ENCODE results near the gene GAS1. TPM values are rescaled to one million over a fixed set of nuclear protein-coding genes. Genes with fewer than 3 reads are reported as not detected.

The GAS1 gene
- total and polyA plus RNA-seq, 4 donors, result 8.8 to 73.9 (median 22.7) TPM

DNA sequence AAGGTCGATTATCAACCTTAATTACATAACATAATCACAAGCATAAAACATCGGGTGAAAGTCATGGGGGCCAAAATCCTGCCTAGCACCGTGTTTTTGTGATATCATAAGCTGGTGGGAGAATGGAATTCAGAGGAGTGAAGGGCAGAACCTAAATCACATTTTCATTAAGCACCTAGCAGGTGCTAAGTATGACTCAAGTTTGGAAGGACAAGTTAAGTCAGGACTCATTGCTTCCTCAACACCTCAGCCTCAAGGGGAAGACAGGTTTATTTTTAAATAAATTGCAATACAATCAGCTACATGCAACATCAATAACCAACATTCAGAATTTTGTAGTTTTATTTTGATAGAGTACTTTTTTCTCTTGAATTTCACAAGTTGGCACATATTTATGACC lies 33.5 kb upstream of the GAS1 start:
- H3K27ac ChIP-seq (ENCODE audit: low read depth, low read length), result no peak overlapping the region
- no peak for DNase-seq (ENCODE audit: low read depth in 4 of 6, low spot score in 6 of 6)
- no peaks in the 10 kb centered on the region for H3K27me3 ChIP-seq (ENCODE audit: control insufficient read depth, insufficient read depth, low read length)
- no peak overlapping the region for H3K4me3 ChIP-seq (ENCODE audit: low read depth, low read length)
- WGBS (ENCODE audit: insufficient coverage), result no CpG with 5 or more reads among the region's 3 CpGs
- no peaks in the 10 kb centered on the region for H3K9me3 ChIP-seq (ENCODE audit: control insufficient read depth, insufficient read depth, low read length)
- no peaks in the 10 kb centered on the region for H3K36me3 ChIP-seq (ENCODE audit: control insufficient read depth, insufficient read depth, low read length)
- no peaks in the 10 kb centered on the region for H3K4me1 ChIP-seq (ENCODE audit: control insufficient read depth, insufficient read depth, low read length)

GRCh38 chr9:86979657-86980056 lies 32.4 kb upstream of the GAS1 start:
- Histone ChIP-seq H3K9me3 (ENCODE audit: control insufficient read depth, insufficient read depth, low read length) (no peaks in the 10 kb centered on the region), H3K4me3 (ENCODE audit: low read depth, low read length) (no peak overlapping the region), H3K4me1 (ENCODE audit: control insufficient read depth, insufficient read depth, low read length) (no peaks in the 10 kb centered on the region), H3K27ac (ENCODE audit: low read depth, low read length) (peak overlapping the region; percentile 6), H3K27me3 (ENCODE audit: control insufficient read depth, insufficient read depth, low read length) (no peaks in the 10 kb centered on the region), H3K36me3 (ENCODE audit: control insufficient read depth, insufficient read depth, low read length) (no peaks in the 10 kb centered on the region)
- no peak for DNase-seq (ENCODE audit: low read depth in 4 of 6, low spot score in 6 of 6)
- WGBS (ENCODE audit: insufficient coverage), result 100% methylated on average over 1 of the region's 1 CpG

- Histone ChIP-seq H3K4me1 (ENCODE audit: control insufficient read depth, insufficient read depth, low read length) (no peaks in the 10 kb centered on the region), H3K9me3 (ENCODE audit: control insufficient read depth, insufficient read depth, low read length) (no peaks in the 10 kb centered on the region), H3K4me3 (ENCODE audit: low read depth, low read length) (no peak overlapping the region), H3K36me3 (ENCODE audit: control insufficient read depth, insufficient read depth, low read length) (no peaks in the 10 kb centered on the region), H3K27ac (ENCODE audit: low read depth, low read length) (peak overlapping the region; percentile 6), H3K27me3 (ENCODE audit: control insufficient read depth, insufficient read depth, low read length) (no peaks in the 10 kb centered on the region)
- WGBS (ENCODE audit: insufficient coverage), result 91% methylated on average over 3 of the region's 6 CpGs
- DNase-seq (ENCODE audit: low read depth in 4 of 6, low spot score in 6 of 6), result peak in 1 of 6 donors; percentile 14
Observed at GRCh38 chr9:86978922-86979474, 31.7 kb upstream of the GAS1 start.

DNA sequence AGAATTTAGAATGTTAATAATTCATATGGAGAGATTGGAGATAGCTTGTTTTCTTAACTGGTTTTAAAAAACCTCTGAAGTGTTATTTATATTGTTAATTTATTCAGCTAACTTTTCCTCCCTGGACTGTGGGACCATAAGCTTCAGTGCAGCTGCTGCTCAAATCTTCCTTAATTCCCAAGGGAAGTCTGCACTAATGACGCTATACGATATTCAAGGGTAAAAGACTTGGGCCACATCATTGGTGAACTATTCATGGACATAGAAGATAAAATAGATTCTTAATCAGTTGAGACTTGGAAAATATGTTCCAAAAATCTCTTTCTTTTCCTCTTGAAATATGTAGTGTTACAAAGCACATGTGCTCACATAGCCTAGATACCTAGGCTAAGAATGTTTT lies 31.1 kb upstream of the GAS1 start:
- Histone ChIP-seq H3K4me3 (ENCODE audit: low read depth, low read length) (no peak overlapping the region), H3K36me3 (ENCODE audit: control insufficient read depth, insufficient read depth, low read length) (no peaks in the 10 kb centered on the region), H3K27me3 (ENCODE audit: control insufficient read depth, insufficient read depth, low read length) (no peaks in the 10 kb centered on the region), H3K4me1 (ENCODE audit: control insufficient read depth, insufficient read depth, low read length) (no peaks in the 10 kb centered on the region), H3K9me3 (ENCODE audit: control insufficient read depth, insufficient read depth, low read length) (no peaks in the 10 kb centered on the region), H3K27ac (ENCODE audit: low read depth, low read length) (no peak overlapping the region)
- DNase-seq (ENCODE audit: low read depth in 4 of 6, low spot score in 6 of 6), result no peak
- WGBS (ENCODE audit: insufficient coverage), result no CpG with 5 or more reads among the region's 2 CpGs

GRCh38 chr9:86977205-86977835 lies 30.0 kb upstream of the GAS1 start:
- H3K27ac ChIP-seq (ENCODE audit: low read depth, low read length), result no peak overlapping the region
- H3K9me3 ChIP-seq (ENCODE audit: control insufficient read depth, insufficient read depth, low read length), result no peaks in the 10 kb centered on the region
- WGBS (ENCODE audit: insufficient coverage), result 86% methylated on average over 1 of the region's 4 CpGs
- no peak for DNase-seq (ENCODE audit: low read depth in 4 of 6, low spot score in 6 of 6)
- H3K36me3 ChIP-seq (ENCODE audit: control insufficient read depth, insufficient read depth, low read length), result no peaks in the 10 kb centered on the region
- no peaks in the 10 kb centered on the region for H3K27me3 ChIP-seq (ENCODE audit: control insufficient read depth, insufficient read depth, low read length)
- H3K4me1 ChIP-seq (ENCODE audit: control insufficient read depth, insufficient read depth, low read length), result no peaks in the 10 kb centered on the region
- no peak overlapping the region for H3K4me3 ChIP-seq (ENCODE audit: low read depth, low read length)

GRCh38 chr9:86975606-86976005 lies 28.3 kb upstream of the GAS1 start:
- Histone ChIP-seq H3K4me3 (ENCODE audit: low read depth, low read length) (no peak overlapping the region), H3K27me3 (ENCODE audit: control insufficient read depth, insufficient read depth, low read length) (no peaks in the 10 kb centered on the region), H3K9me3 (ENCODE audit: control insufficient read depth, insufficient read depth, low read length) (no peaks in the 10 kb centered on the region), H3K4me1 (ENCODE audit: control insufficient read depth, insufficient read depth, low read length) (no peaks in the 10 kb centered on the region), H3K27ac (ENCODE audit: low read depth, low read length) (no peak overlapping the region), H3K36me3 (ENCODE audit: control insufficient read depth, insufficient read depth, low read length) (no peaks in the 10 kb centered on the region)
- DNase-seq (ENCODE audit: low read depth in 4 of 6, low spot score in 6 of 6), result no peak

DNA sequence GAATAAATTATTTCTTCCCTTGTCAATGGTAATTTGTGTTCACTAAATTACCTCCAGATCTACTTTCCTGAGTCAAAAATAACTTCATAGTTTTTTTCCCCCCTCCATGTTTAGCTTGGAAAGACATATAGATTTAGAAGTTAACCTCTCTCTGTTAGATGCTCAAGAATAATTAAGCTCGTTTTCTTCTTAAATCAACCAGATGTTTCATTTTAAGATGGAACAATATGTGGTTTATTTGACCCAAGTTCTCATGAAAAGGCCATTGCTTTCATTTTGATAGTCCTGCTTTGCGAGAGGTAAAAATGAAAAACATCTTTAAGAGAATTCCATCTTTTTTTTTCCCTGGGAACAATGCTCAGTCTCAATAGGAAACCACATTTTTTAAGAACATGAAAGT lies 27.7 kb upstream of the GAS1 start:
- H3K9me3 ChIP-seq (ENCODE audit: control insufficient read depth, insufficient read depth, low read length), result no peaks in the 10 kb centered on the region
- H3K27ac ChIP-seq (ENCODE audit: low read depth, low read length), result no peak overlapping the region
- DNase-seq (ENCODE audit: low read depth in 4 of 6, low spot score in 6 of 6), result no peak
- WGBS (ENCODE audit: insufficient coverage), result no CpG with 5 or more reads among the region's 2 CpGs
- no peaks in the 10 kb centered on the region for H3K27me3 ChIP-seq (ENCODE audit: control insufficient read depth, insufficient read depth, low read length)
- H3K4me3 ChIP-seq (ENCODE audit: low read depth, low read length), result no peak overlapping the region
- H3K36me3 ChIP-seq (ENCODE audit: control insufficient read depth, insufficient read depth, low read length), result no peaks in the 10 kb centered on the region
- H3K4me1 ChIP-seq (ENCODE audit: control insufficient read depth, insufficient read depth, low read length), result no peaks in the 10 kb centered on the region

DNA sequence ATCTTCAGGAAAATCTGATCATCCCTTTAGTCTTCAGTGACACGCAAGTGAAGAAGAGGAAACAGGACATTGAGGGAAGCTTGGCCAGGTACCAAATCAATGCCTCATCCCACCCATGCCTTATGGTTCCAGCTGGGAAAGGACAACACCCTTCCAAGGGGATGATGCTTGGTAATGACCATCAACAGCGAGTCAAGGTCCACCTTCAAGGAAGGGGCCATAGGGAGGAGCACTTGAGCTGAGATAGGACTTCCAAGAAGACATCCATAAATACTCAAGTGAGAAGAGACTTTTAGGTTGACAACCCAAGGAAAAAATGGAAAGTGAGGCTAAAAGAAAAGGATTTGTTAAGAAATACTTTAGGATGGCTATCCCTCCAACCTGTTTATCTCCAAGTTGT lies 27.1 kb upstream of the GAS1 start:
- Histone ChIP-seq H3K27ac (ENCODE audit: low read depth, low read length) (no peak overlapping the region), H3K4me1 (ENCODE audit: control insufficient read depth, insufficient read depth, low read length) (no peaks in the 10 kb centered on the region), H3K4me3 (ENCODE audit: low read depth, low read length) (no peak overlapping the region), H3K9me3 (ENCODE audit: control insufficient read depth, insufficient read depth, low read length) (no peaks in the 10 kb centered on the region), H3K36me3 (ENCODE audit: control insufficient read depth, insufficient read depth, low read length) (no peaks in the 10 kb centered on the region), H3K27me3 (ENCODE audit: control insufficient read depth, insufficient read depth, low read length) (no peaks in the 10 kb centered on the region)
- WGBS (ENCODE audit: insufficient coverage), result no CpG with 5 or more reads among the region's 2 CpGs
- no peak for DNase-seq (ENCODE audit: low read depth in 4 of 6, low spot score in 6 of 6)

DNA sequence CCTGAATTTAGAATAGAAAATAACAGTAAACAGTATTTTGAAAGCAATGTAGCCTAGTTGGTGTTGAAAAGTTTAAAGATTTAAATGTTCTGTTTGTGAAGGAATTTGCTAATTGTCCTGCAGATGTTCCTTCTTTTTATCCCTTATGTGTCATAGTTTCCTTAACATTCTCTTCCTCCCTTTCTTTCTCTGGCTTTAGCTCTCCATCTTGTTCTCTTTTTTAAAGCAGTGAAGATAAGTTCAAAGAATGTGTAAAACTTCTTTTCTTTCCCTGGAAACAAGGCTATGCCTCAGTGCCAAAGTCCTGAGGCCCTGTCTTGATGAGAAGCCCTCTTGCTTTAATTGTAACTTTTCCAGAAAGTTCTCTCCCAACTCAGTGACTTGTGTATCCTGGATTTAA lies 24.4 kb upstream of the GAS1 start:
- no peaks in the 10 kb centered on the region for H3K9me3 ChIP-seq (ENCODE audit: control insufficient read depth, insufficient read depth, low read length)
- no peaks in the 10 kb centered on the region for H3K27me3 ChIP-seq (ENCODE audit: control insufficient read depth, insufficient read depth, low read length)
- H3K4me1 ChIP-seq (ENCODE audit: control insufficient read depth, insufficient read depth, low read length), result no peaks in the 10 kb centered on the region
- no peaks in the 10 kb centered on the region for H3K36me3 ChIP-seq (ENCODE audit: control insufficient read depth, insufficient read depth, low read length)
- DNase-seq (ENCODE audit: low read depth in 4 of 6, low spot score in 6 of 6), result no peak
- H3K27ac ChIP-seq (ENCODE audit: low read depth, low read length), result no peak overlapping the region
- H3K4me3 ChIP-seq (ENCODE audit: low read depth, low read length), result no peak overlapping the region

- Histone ChIP-seq H3K27me3 (ENCODE audit: control insufficient read depth, insufficient read depth, low read length) (no peaks in the 10 kb centered on the region), H3K27ac (ENCODE audit: low read depth, low read length) (no peak overlapping the region), H3K36me3 (ENCODE audit: control insufficient read depth, insufficient read depth, low read length) (no peaks in the 10 kb centered on the region), H3K4me3 (ENCODE audit: low read depth, low read length) (no peak overlapping the region), H3K9me3 (ENCODE audit: control insufficient read depth, insufficient read depth, low read length) (no peaks in the 10 kb centered on the region), H3K4me1 (ENCODE audit: control insufficient read depth, insufficient read depth, low read length) (no peaks in the 10 kb centered on the region)
- WGBS (ENCODE audit: insufficient coverage), result 92% methylated on average over 7 of the region's 8 CpGs
- DNase-seq (ENCODE audit: low read depth in 4 of 6, low spot score in 6 of 6), result no peak
Observed at GRCh38 chr9:86968258-86968920, 21.1 kb upstream of the GAS1 start.
